Activated CD8-positive, alpha-beta memory T cell treated with anti-CD3 and anti-CD28 coated beads for 4 hours (primary cell): ENCODE results near the gene PCNT.
"Not testable (repeated sequence)": the region's sequence is repeated elsewhere in the genome, so short reads cannot be mapped to it uniquely, and the experiment has no call there.

ENCODE experiments used
- DNase-seq, 2 donors: peaks; one replicate each; pipeline ENCODE4 v3.0.0-alpha.2; 2020; ENCODE audit warnings: low read depth in 2 of 2

The PCNT gene

GRCh38 chr21:46308431-46308830 lies 15.5 kb upstream of the PCNT start:
- DNase-seq: no peak

- DNase-seq: not testable (repeated sequence)
Measured at GRCh38 chr21:46310260-46310659, 13.7 kb upstream of the PCNT start.

GRCh38 chr21:46311568-46311967 lies 12.4 kb upstream of the PCNT start:
- DNase-seq: no peak

DNA sequence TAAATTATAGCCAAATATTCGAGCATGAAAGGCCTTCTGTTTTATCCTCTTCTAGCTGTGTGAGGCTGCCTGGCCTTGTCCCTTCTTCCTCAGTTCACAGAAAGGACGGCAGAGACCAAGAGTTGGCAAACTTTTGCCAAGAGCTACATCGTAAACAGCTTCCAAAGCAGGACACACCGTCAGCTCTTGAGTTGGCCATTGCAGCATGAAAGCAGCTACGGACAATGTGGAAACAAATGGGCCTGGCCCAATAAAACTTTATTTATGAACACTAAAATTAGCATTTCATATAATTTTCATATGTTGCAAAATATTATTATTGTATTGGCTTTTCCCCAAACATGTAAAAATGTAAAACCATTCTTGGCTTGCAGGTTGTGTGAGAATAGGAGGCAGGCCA lies 11.0 kb upstream of the PCNT start:
- no peak for DNase-seq

- DNase-seq: no peak
Measured at GRCh38 chr21:46314441-46315020, 9.4 kb upstream of the PCNT start.

DNA sequence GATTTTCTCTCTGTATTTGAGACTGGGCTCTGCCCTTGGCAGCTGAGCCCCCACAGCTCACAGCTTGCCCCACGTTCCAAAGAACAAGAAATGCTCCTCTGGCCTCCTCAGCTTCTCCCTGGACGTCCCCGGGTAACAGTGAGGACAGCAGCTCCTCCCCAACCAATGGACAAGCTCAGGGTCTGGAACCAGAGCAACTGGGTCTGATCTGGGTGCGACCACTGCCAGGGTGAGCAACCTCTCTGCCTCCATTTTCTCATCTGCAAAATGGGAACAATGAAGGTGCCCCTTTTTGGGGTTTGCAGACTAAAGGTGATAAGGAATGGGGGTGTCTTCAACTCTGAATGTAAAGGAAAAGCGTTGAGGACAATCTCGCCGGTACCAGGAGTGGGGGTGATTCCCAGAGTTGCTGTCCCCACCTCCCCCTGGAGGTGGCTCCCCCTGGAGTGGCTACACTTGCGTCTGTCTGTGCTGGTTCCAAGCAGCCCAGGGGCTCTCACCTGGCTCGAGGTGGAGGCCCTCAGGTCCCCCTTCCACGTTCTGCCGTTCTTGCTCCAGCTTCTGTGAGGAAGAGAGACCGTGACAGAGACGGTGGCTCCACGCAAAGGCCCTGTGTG lies 7.1 kb upstream of the PCNT start:
- DNase-seq: no peak

DNA sequence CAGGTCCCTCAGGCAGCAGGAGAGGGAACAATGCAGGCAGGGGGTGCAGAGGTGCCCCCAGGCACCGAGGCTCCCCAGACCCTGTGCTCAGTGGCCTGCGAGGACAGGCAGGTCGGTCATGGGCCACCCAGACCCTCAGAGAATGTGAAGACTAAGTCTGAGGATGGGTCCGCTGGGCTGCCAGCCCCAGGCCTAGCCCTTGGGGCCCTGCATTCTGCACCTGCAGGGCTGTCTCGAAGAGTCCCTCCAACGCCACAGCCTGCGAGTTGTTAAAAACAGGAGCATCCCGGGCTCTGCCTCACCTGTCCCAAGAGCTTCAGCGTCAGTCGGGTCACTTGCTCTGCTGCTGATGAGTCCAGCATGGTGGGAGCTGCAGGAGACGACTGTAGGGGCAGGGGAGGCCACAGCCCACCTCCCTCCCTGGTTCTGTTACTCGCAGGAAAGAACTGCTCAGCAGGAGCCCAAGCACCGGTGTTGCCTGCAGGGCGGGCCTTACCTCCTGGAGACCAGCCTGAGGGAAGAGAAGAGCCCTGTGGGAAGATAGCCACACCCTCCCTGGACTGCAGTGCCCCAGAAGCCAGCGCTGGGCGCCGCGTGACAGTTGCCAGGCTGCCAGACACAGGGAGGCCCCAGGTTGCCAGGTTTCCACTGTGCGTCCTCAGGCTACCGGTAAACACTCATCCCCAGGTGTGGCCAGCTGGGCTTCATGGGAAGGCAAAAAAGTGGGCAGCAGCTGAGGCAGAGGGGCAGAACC lies 6.1 kb upstream of the PCNT start:
- no peak for DNase-seq

DNA sequence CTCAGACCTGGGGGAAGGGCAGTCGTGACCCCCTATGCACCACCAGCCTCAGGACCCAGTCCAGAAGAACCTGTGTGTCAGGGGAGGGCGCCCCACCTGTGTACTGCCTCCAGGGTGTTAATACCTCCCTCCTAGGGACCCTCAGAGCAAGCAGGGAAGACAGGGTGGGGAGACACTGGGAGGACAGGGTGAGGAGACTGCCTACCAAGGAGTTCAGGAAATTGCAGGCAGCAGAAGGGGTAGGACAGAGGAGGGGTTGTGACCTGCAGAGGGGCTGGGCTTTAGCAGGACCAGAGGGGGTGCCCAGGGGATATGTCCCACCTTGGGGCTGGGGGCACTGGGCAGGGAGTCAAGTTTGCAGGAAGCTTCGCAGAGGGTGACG lies 5.5 kb upstream of the PCNT start:
- DNase-seq: no peak

DNA sequence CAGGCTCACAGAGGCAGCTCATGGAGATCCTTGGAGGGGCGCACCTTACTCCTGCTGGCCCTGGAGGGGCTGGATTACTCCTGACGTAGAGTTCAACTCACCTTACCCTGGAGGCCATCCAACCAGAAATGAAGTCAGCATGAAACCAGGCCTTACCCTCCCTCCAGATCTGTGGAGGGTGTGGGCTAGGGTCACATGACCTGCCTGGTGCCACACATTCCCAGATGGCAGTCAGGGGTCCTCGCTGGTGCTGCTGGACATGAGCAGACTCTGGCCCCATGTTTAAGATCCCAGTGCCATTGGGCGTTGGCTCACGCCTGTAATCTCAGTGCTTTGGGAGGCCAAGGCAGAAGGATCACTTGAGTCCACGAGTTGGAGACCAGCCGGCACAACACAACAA lies 4.8 kb upstream of the PCNT start:
- DNase-seq: no peak

- no peak for DNase-seq
Measured at GRCh38 chr21:46320331-46320801, 3.6 kb upstream of the PCNT start.

- DNase-seq: no peak
Measured at GRCh38 chr21:46322351-46323226, 1.4 kb upstream of the PCNT start.

DNA sequence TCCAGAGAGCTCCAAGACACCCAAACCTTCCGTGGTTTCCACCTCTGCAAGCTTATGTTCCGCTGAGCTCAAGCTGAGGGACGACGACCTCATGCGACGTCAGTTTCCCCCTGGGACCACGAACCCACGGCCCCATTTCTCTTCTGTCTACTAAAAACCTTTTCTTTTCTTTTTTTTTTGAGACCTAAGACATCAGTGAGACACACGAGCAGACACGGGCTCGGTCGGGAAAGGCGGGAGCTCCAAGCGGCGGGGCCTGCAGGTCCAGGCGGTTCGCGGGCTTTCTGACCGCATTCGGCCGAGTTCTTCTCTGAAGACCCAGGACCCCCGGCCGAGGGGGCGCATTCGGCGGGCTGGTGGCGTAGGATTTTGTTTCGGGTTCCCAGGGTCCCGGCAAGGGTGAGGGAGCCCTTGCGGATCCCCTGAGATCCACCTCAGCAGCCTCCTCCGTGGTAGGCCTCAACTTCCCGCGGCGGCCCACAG lies 688 bp upstream of the PCNT start:
- no peak for DNase-seq

DNA sequence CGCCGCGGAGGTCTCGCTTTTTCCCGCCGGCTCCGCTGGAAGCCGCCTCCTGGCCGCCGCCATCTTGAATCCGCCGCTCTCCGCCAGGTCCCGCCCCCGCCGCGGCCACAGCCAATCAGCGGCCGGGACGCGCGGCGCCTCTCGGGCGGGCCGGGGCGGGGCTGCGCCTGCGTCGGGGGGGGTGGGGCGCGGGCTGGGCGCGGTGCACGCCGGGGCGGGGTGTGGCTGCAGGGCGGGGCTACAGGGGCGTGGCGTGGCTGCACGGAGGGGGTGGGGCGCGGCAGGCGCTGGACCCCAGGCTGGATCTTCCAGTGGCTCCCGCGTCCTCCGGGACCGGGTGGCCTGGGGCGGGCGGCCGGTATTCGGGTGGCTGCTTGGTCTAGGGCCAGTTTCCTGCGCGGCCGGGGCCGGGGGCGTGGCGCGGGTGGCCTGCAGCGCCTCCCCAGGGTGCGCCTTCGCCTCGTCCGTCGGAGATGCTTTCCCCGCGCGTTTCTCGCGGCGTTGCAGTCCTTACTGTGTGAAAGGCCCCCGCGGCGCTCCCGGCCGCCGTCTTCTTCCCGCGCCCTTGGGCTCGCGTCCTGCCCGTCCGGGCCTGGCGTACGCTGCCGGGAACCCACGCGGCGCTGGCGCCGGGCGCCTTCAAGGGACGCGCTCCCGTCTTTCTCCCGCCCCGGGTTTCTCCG lies 575 bp downstream of the PCNT start:
- DNase-seq: peak; percentile 72 to 78

- no peak for DNase-seq
Measured at GRCh38 chr21:46325073-46325912, 1.3 kb downstream of the PCNT start.

DNA sequence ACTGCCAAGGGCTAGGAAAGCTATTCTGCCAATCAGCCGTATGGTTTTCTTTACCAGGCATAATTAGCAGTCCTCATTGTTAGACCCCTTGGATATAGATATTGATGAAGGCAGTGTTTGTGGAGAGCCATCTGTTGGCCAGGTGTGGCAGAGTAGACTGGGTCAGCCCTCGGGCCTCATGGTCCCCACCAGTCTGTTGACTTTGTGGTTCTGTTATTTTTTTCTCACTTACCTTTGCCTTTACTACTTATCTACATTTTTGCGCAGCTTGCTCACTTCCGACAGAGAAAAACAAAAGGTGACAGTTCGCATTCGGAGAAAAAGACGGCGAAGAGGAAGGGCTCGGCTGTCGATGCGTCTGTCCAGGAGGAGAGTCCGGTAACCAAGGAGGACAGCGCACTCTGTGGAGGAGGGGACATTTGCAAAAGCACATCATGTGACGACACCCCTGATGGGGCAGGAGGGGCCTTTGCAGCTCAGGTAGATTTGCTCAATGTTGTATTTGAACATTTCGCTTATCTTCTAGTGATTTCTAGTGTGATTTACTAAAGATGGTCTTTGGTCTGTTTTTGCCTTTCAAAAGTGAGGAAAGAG lies 2.3 kb downstream of the PCNT start:
- no peak for DNase-seq

DNA sequence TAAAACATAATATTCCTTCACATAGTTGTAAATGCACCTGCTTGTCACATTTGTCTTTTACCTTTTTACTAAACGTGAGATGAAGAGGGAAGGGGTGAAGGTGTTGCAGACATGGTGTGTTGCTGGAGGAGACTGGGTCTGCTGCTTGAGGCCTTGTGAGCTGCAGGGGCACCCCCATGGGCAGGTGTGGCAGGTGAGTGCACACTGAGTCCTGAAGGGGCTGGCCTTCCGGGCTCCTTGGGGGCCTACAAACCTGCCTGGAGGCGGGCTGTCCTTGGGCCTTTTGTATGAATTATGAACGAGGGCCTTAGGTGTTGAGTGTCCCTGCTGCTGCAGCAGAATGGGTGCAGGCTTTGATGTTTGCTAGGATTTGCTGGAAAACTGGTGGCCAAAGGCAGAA lies 3.8 kb downstream of the PCNT start:
- no peak for DNase-seq

GRCh38 chr21:46328151-46328550 lies 4.2 kb downstream of the PCNT start:
- no peak for DNase-seq

- no peak for DNase-seq
Measured at GRCh38 chr21:46329796-46330195, 5.8 kb downstream of the PCNT start.

GRCh38 chr21:46334351-46335140 lies 10.6 kb downstream of the PCNT start:
- DNase-seq: no peak
